NCI-H1930 (cell line): ENCODE measurements around the gene ZAR1L.

Experiments used
- DNase-seq, 2 experiments: peaks; one replicate each; lab custom pipeline; 2025; lab: John Stamatoyannopoulos, UW

Gene ZAR1L

DNA sequence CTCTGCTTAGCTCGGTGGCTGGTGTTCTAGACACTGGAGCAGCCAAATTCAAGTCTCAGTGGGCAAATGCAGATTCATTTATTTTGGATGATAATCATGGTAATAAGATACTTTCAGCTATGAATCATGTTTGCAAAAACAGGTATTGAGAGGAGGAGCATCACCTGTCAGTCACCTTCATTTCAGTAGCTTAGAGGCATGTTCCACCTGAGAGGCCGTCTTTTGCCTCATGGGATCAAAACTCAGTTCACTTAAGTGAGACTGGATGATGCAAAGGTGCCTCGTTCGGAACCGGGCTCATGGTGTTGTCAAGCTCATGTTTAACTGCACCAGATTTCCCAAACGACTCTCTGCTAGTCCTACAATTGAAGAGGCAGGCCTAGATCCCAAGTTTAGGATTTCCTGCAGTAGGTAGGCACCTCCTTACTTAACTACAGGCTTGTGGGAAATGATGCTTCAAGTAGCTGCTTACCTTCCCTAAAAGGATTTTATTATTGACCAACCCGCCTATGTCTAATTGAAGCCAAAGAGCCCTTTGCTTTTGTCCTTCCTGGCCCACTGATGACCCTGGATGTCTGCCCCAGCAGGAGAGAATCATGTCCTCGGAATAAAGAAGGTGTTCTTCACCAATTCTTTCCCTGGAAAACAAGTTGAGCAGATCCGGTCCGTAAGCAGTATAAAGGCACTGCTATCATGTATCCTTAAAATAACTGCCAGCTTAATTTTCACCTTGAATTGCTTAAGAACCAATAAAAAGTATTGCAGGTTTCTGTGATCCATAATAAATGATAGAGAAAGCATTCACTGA lies 60.0 kb downstream of the ZAR1L start:
- no peak for DNase-seq

DNA sequence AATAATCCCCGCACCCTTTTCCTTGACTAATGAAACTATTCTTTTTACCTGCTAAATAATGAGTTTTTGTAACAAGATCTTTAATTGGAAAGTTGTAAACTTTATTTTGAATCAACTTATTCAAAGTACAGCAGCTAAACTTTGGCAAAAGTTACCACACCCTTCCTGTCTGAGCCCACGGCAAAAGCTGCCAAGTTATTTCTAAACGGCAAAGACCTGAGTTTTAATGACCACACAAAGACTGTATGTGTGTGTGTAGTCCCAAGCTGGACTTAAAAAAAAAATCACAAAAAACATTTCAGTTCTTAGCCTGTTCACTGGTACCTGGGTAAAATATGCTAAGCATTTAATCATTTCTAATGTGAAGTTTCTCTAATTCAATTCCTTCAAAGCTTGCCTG lies 60.7 kb downstream of the ZAR1L start:
- DNase-seq = no peak

DNA sequence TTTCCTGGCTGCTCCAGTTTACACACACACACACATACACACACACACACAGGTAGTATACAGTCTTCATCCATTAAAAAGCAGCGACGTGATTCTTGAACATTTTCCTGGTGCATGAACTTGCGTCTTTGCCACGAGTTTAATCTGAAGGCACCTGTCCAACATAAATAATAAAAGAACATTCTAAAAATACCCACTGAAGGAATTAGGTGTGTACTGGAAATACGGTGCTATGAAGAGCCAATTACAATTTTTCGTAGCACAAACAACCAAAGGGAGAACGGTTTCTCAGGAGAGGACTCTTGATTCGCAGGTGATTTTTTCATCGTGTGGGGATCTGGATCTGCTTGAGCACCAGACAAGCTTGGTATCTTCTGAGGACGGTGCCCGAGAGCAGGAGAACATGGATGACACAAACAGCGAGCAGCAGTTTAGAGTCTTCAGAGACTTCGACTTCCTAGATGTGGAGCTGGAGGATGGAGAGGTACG lies 61.2 kb downstream of the ZAR1L start:
- DNase-seq = no peak
